OCI-M2 (cell line): ENCODE data around the gene ICAM3.

Experiments
- DNase-seq: peaks from one replicate; lab custom pipeline; 2025; ENCODE audit not compliant: unreplicated experiment; lab: John Stamatoyannopoulos, UW

ICAM3 gene

GRCh38 chr19:10292206-10292788 lies 47.1 kb downstream of the ICAM3 start:
- no peak for DNase-seq

GRCh38 chr19:10291554-10292205 lies 47.7 kb downstream of the ICAM3 start:
- no peak for DNase-seq

- peak; percentile 97 for DNase-seq
These were observed 48.4 kb downstream of the ICAM3 start for GRCh38 chr19:10290876-10291553.

- DNase-seq, result no peak
These were observed 49.0 kb downstream of the ICAM3 start for GRCh38 chr19:10290357-10290875.

GRCh38 chr19:10289836-10290356 lies 49.5 kb downstream of the ICAM3 start, which contains the start of gene ICAM5:
TSS of gene ICAM5 (plus strand) at chr19:10289952. CDS start at chr19:10290044, 92 bp downstream.
- no peak for DNase-seq

- peak; percentile 100 for DNase-seq
These were observed 50.1 kb downstream of the ICAM3 start for GRCh38 chr19:10289167-10289835.

GRCh38 chr19:10288662-10289166 lies 50.7 kb downstream of the ICAM3 start:
- DNase-seq, result peak; percentile 99

GRCh38 chr19:10286803-10287737 lies 52.4 kb downstream of the ICAM3 start, which contains the start of gene ICAM4:
TSS of gene ICAM4 (plus strand) at chr19:10286955. CDS start at chr19:10287013, 58 bp downstream.
- peak; percentile 99 for DNase-seq

- DNase-seq, result no peak
These were observed 54.0 kb downstream of the ICAM3 start for GRCh38 chr19:10285393-10285792.

GRCh38 chr19:10284960-10285278 lies 54.5 kb downstream of the ICAM3 start:
- DNase-seq, result no peak

- DNase-seq, result no peak
These were observed 55.1 kb downstream of the ICAM3 start for GRCh38 chr19:10284065-10284959.
